GM23338 (cell line): ENCODE data around the gene ANKRD53. TPM values are rescaled to one million over a fixed set of nuclear protein-coding genes. Genes with fewer than 3 reads are reported as not detected.

Experiments used
- ATAC-seq: fragments of 200-7000 bp; cut with Tn5 transposase; 3 replicates; pipeline ENCODE4 v1.9.1; 2020
- DNase-seq: peaks from one replicate; pipeline ENCODE4 v3.0.0-alpha.2; 2015; ENCODE audit warnings: low spot score
- H2AFZ ChIP-seq: fragments of 200-600 bp; sonication (generic); 2 replicates; pipeline ENCODE4 v1.8.0; 2016; ENCODE audit warnings: antibody characterized with exemption, mild to moderate bottlenecking, moderate library complexity
- H3F3A ChIP-seq: fragments of 200-600 bp; sonication (generic); replicated peaks from 2 replicates; pipeline ENCODE4 v1.8.0; 2017; ENCODE audit warnings: antibody characterized with exemption, mixed run types, low read depth
- H3K27ac ChIP-seq: fragments of 200-600 bp; sonication (generic); 2 replicates; pipeline ENCODE4 v1.6.1; 2016; ENCODE audit warnings: low read depth
- H3K27me3 ChIP-seq: fragments of 200-600 bp; sonication (generic); 2 replicates; pipeline ENCODE4 v1.8.0; 2016; ENCODE audit warnings: mild to moderate bottlenecking, mixed run types, moderate library complexity; ENCODE audit not compliant: insufficient read depth
- H3K36me3 ChIP-seq: fragments of 200-600 bp; sonication (generic); 2 replicates; pipeline ENCODE4 v1.8.0; 2016; ENCODE audit warnings: mild to moderate bottlenecking; ENCODE audit not compliant: insufficient read depth
- H3K4me1 ChIP-seq: fragments of 200-600 bp; sonication (generic); 2 replicates; pipeline ENCODE4 v1.8.0; 2016; ENCODE audit warnings: mild to moderate bottlenecking, moderate library complexity; ENCODE audit not compliant: insufficient read depth
- H3K4me2 ChIP-seq: fragments of 200-600 bp; sonication (generic); 2 replicates; pipeline ENCODE4 v1.7.1; 2017; ENCODE audit warnings: mixed run types
- H3K4me3 ChIP-seq: fragments of 200-600 bp; sonication (generic); 2 replicates; pipeline ENCODE4 v1.6.1; 2016; ENCODE audit warnings: mixed run types
- H3K79me2 ChIP-seq: fragments of 200-600 bp; sonication (generic); replicated peaks from 2 replicates; pipeline ENCODE4 v1.8.0; 2017; ENCODE audit warnings: mild to moderate bottlenecking; ENCODE audit not compliant: insufficient read depth
- H3K9me2 ChIP-seq: fragments of 200-600 bp; sonication (generic); 2 replicates; pipeline ENCODE4 v1.8.0; 2017; ENCODE audit not compliant: insufficient read depth
- H4K20me1 ChIP-seq: fragments of 200-600 bp; sonication (generic); replicated peaks from 2 replicates; pipeline ENCODE4 v1.8.0; 2017; ENCODE audit warnings: mild to moderate bottlenecking; ENCODE audit not compliant: insufficient read depth
- H3K27ac Mint-ChIP-seq: 2 replicates; pipeline ENCODE4 v1.8.0; 2020; ENCODE audit warnings: inconsistent platforms, mild to moderate bottlenecking, moderate library complexity, mixed read lengths
- H3K27me3 Mint-ChIP-seq: 3 replicates; pipeline ENCODE4 v1.8.0; 2022; ENCODE audit warnings: low read depth, mild to moderate bottlenecking, moderate library complexity, mixed read lengths, inconsistent platforms; ENCODE audit not compliant: insufficient read depth, poor library complexity
- H3K36me3 Mint-ChIP-seq: 3 replicates; pipeline ENCODE4 v1.8.0; 2021; ENCODE audit warnings: low read depth, mild to moderate bottlenecking, inconsistent platforms, moderate library complexity, mixed read lengths
- H3K4me1 Mint-ChIP-seq: 3 replicates; pipeline ENCODE4 v1.8.0; 2020; ENCODE audit warnings: mild to moderate bottlenecking, inconsistent platforms, mixed read lengths
- H3K4me3 Mint-ChIP-seq: 3 replicates; pipeline ENCODE4 v1.8.0; 2021; ENCODE audit warnings: moderate library complexity, mild to moderate bottlenecking, inconsistent platforms, mixed read lengths
- H3K9me3 Mint-ChIP-seq: 3 replicates; pipeline ENCODE4 v1.8.0; 2020; ENCODE audit warnings: moderate library complexity, mild to moderate bottlenecking, inconsistent platforms, mixed read lengths
- CREB1 ChIP-seq: fragments of 250-450 bp; sonication (Bioruptor Pico); IDR thresholded peaks from 2 replicates; pipeline ENCODE4 v1.5.0; 2020; ENCODE audit warnings: low read depth, mild to moderate bottlenecking, moderate library complexity
- EZH2 ChIP-seq: fragments of 200-600 bp; sonication (generic); IDR thresholded peaks from one replicate; pipeline ENCODE4 v1.8.0; 2017; ENCODE audit warnings: antibody characterized with exemption, mild to moderate bottlenecking, low read depth; ENCODE audit not compliant: unreplicated experiment
- EZH2phosphoT487 ChIP-seq: fragments of 200-600 bp; sonication (generic); IDR thresholded peaks from one replicate; pipeline ENCODE4 v1.8.1; 2018; ENCODE audit warnings: antibody characterized with exemption; ENCODE audit not compliant: unreplicated experiment
- NANOG ChIP-seq: IDR thresholded peaks from 2 replicates; pipeline ENCODE4 v1.6.1; 2016; ENCODE audit warnings: antibody characterized with exemption, borderline replicate concordance
- STAT1 ChIP-seq: IDR thresholded peaks from one replicate; pipeline ENCODE4 v1.6.1; 2016; ENCODE audit warnings: antibody characterized with exemption; ENCODE audit not compliant: unreplicated experiment
- ZNF114 ChIP-seq: fragments of 250-450 bp; sonication (Bioruptor Pico); IDR thresholded peaks from 2 replicates; pipeline ENCODE4 v1.5.0; 2020; ENCODE audit warnings: mild to moderate bottlenecking, moderate library complexity
- ZNF331 ChIP-seq: fragments of 250-450 bp; sonication (Bioruptor Pico); IDR thresholded peaks from 2 replicates; pipeline ENCODE4 v1.5.0; 2020; ENCODE audit warnings: low read depth, mild to moderate bottlenecking, moderate library complexity
- polyA plus RNA-seq: library from polyadenylated mRNA; unstranded; fragments of >200 nt; fragmentation: Nextera tagmentation; extraction: Ambion mirVana; gene quantifications from 2 replicates; pipeline ENCODE4 v1.2.1, GENCODE V29; 2016
- total RNA-seq: library from RNA; depleted of rRNA; stranded (reverse); fragments of >200 nt; shearing (Covaris generic); gene quantifications from 2 replicates; pipeline ENCODE4 v1.2.3, GENCODE V29; 2014
- TF ChIP-seq, protein P1 (sequence below): fragments of 250-450 bp; sonication (Bioruptor Pico); IDR thresholded peaks from 2 replicates; pipeline ENCODE4 v1.5.0; 2020; ENCODE audit warnings: mild to moderate bottlenecking, moderate library complexity
- TF ChIP-seq, protein P2 (sequence below): IDR thresholded peaks from 2 replicates; pipeline ENCODE4 v1.6.1; 2016; ENCODE audit warnings: antibody characterized with exemption

ANKRD53 gene
- total and polyA plus RNA-seq, 2 experiments from 2014 or later: 0.32 to 0.73 TPM

GRCh38 chr2:70974592-70974991 lies 3.8 kb upstream of the ANKRD53 start (continued):
- TF ChIP-seq, protein P1, sequence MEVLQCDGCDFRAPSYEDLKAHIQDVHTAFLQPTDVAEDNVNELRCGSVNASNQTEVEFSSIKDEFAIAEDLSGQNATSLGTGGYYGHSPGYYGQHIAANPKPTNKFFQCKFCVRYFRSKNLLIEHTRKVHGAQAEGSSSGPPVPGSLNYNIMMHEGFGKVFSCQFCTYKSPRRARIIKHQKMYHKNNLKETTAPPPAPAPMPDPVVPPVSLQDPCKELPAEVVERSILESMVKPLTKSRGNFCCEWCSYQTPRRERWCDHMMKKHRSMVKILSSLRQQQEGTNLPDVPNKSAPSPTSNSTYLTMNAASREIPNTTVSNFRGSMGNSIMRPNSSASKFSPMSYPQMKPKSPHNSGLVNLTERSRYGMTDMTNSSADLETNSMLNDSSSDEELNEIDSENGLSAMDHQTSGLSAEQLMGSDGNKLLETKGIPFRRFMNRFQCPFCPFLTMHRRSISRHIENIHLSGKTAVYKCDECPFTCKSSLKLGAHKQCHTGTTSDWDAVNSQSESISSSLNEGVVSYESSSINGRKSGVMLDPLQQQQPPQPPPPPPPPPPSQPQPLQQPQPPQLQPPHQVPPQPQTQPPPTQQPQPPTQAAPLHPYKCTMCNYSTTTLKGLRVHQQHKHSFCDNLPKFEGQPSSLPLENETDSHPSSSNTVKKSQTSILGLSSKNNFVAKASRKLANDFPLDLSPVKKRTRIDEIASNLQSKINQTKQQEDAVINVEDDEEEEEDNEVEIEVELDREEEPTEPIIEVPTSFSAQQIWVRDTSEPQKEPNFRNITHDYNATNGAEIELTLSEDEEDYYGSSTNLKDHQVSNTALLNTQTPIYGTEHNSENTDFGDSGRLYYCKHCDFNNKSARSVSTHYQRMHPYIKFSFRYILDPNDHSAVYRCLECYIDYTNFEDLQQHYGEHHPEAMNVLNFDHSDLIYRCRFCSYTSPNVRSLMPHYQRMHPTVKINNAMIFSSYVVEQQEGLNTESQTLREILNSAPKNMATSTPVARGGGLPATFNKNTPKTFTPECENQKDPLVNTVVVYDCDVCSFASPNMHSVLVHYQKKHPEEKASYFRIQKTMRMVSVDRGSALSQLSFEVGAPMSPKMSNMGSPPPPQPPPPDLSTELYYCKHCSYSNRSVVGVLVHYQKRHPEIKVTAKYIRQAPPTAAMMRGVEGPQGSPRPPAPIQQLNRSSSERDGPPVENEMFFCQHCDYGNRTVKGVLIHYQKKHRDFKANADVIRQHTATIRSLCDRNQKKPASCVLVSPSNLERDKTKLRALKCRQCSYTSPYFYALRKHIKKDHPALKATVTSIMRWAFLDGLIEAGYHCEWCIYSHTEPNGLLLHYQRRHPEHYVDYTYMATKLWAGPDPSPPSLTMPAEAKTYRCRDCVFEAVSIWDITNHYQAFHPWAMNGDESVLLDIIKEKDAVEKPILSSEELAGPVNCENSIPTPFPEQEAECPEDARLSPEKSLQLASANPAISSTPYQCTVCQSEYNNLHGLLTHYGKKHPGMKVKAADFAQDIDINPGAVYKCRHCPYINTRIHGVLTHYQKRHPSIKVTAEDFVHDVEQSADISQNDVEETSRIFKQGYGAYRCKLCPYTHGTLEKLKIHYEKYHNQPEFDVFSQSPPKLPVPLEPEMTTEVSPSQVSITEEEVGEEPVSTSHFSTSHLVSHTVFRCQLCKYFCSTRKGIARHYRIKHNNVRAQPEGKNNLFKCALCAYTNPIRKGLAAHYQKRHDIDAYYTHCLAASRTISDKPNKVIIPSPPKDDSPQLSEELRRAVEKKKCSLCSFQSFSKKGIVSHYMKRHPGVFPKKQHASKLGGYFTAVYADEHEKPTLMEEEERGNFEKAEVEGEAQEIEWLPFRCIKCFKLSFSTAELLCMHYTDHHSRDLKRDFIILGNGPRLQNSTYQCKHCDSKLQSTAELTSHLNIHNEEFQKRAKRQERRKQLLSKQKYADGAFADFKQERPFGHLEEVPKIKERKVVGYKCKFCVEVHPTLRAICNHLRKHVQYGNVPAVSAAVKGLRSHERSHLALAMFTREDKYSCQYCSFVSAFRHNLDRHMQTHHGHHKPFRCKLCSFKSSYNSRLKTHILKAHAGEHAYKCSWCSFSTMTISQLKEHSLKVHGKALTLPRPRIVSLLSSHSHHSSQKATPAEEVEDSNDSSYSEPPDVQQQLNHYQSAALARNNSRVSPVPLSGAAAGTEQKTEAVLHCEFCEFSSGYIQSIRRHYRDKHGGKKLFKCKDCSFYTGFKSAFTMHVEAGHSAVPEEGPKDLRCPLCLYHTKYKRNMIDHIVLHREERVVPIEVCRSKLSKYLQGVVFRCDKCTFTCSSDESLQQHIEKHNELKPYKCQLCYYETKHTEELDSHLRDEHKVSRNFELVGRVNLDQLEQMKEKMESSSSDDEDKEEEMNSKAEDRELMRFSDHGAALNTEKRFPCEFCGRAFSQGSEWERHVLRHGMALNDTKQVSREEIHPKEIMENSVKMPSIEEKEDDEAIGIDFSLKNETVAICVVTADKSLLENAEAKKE (CRISPR knock-in tag): no peak
- no peak for TF ChIP-seq ZNF114 (CRISPR knock-in tag)
- no peak for TF ChIP-seq EZH2phosphoT487
- TF ChIP-seq STAT1: no peak
- no peak for TF ChIP-seq CREB1
- TF ChIP-seq ZNF331 (CRISPR knock-in tag): no peak

DNA sequence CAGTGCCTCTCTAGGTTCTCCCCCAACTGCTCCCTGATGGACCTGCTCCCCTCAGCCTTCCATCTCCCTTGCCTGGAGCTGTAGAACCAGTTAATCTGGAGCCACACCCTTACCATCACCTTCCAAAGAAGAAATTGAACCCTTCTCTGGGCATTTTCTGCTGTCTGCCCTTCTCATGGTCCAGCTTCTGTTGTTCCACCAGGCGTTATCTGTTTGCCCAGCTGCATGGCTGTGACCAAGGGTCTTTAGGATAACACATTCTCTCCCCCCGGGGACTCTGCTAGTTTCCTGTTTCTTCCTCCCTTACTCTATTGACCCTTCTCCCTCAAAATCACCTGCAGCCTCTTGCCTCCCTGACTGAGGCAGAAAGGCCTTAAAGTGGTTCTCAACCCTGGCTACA lies 3.2 kb upstream of the ANKRD53 start:
- TF ChIP-seq ZNF331 (CRISPR knock-in tag): no peak
- no peak for TF ChIP-seq NANOG
- TF ChIP-seq, protein P2, sequence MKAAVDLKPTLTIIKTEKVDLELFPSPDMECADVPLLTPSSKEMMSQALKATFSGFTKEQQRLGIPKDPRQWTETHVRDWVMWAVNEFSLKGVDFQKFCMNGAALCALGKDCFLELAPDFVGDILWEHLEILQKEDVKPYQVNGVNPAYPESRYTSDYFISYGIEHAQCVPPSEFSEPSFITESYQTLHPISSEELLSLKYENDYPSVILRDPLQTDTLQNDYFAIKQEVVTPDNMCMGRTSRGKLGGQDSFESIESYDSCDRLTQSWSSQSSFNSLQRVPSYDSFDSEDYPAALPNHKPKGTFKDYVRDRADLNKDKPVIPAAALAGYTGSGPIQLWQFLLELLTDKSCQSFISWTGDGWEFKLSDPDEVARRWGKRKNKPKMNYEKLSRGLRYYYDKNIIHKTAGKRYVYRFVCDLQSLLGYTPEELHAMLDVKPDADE: no peak
- TF ChIP-seq EZH2: no peak
- no peak overlapping the region for H2AFZ ChIP-seq
- H3K36me3 Mint-ChIP-seq: no peaks in the 10 kb centered on the region
- no peaks in the 10 kb centered on the region for H3K36me3 ChIP-seq
- H3K4me1 Mint-ChIP-seq: peaks cover 14% of the 10 kb centered on the region
- H3K4me3 ChIP-seq: no peak overlapping the region
- no peak overlapping the region for H3K4me3 Mint-ChIP-seq
- peaks cover 35% of the 10 kb centered on the region for H3K27me3 ChIP-seq
- no peaks in the 10 kb centered on the region for H3F3A ChIP-seq
- no peak overlapping the region for H3K27ac Mint-ChIP-seq
- no peak overlapping the region for H3K4me2 ChIP-seq
- ATAC-seq (no peak), DNase-seq (no peak)
- no peaks in the 10 kb centered on the region for H3K9me2 ChIP-seq
- no peaks in the 10 kb centered on the region for H4K20me1 ChIP-seq
- H3K27me3 Mint-ChIP-seq: peaks cover 27% of the 10 kb centered on the region
- H3K27ac ChIP-seq: no peak overlapping the region
- peaks cover 9% of the 10 kb centered on the region; the same call in 1 of the 2 replicates for H3K4me1 ChIP-seq
- no peaks in the 10 kb centered on the region for H3K9me3 Mint-ChIP-seq
- H3K79me2 ChIP-seq: no peaks in the 10 kb centered on the region
